Endodermal cell (in vitro differentiated cells): ENCODE measurements around the gene ZC3H12D. TPM values are rescaled to one million over a fixed set of nuclear protein-coding genes. Genes with fewer than 3 reads are reported as not detected.

ENCODE experiments used
- DNase-seq: peaks from one replicate; pipeline ENCODE4 v3.0.0-alpha.2; 2017
- H3K27ac ChIP-seq: 2 replicates; pipeline ENCODE4 v1.5.1; 2013; ENCODE audit warnings: mild to moderate bottlenecking, low read depth, low read length, moderate library complexity
- H3K27me3 ChIP-seq: 2 replicates; pipeline ENCODE4 v1.6.1; 2013; ENCODE audit warnings: mild to moderate bottlenecking, low read length, moderate library complexity; ENCODE audit not compliant: insufficient read depth, control insufficient read depth, poor library complexity, severe bottlenecking
- H3K36me3 ChIP-seq: 2 replicates; pipeline ENCODE4 v1.7.0; 2013; ENCODE audit warnings: mild to moderate bottlenecking, low read length, moderate library complexity; ENCODE audit not compliant: control insufficient read depth, insufficient read depth
- H3K4me1 ChIP-seq: one replicate; pipeline ENCODE4 v1.7.0; 2013; ENCODE audit warnings: low read length; ENCODE audit not compliant: control insufficient read depth, insufficient read depth
- H3K4me3 ChIP-seq: 2 replicates; pipeline ENCODE4 v1.5.1; 2013; ENCODE audit warnings: mild to moderate bottlenecking, low read length, moderate library complexity
- H3K9ac ChIP-seq: 2 replicates; pipeline ENCODE4 v1.6.1; 2013; ENCODE audit warnings: mild to moderate bottlenecking, low read length, moderate library complexity; ENCODE audit not compliant: poor library complexity, severe bottlenecking; ENCODE audit errors: extremely low read depth
- H3K9me3 ChIP-seq: 2 replicates; pipeline ENCODE4 v1.6.1; 2013; ENCODE audit warnings: mild to moderate bottlenecking, low read length, moderate library complexity; ENCODE audit not compliant: control insufficient read depth
- H3K27ac Mint-ChIP-seq: 2 replicates; pipeline ENCODE4 v1.8.0; 2020; ENCODE audit warnings: mixed read lengths
- H3K27me3 Mint-ChIP-seq: 2 replicates; pipeline ENCODE4 v1.8.0; 2021; ENCODE audit warnings: mild to moderate bottlenecking, mixed read lengths; ENCODE audit not compliant: insufficient read depth
- H3K36me3 Mint-ChIP-seq: 2 replicates; pipeline ENCODE4 v1.8.0; 2020; ENCODE audit warnings: low read depth, mixed read lengths
- H3K4me1 Mint-ChIP-seq: 2 replicates; pipeline ENCODE4 v1.8.0; 2020; ENCODE audit warnings: mixed read lengths
- H3K4me3 Mint-ChIP-seq: 2 replicates; pipeline ENCODE4 v1.8.0; 2020; ENCODE audit warnings: mild to moderate bottlenecking, moderate library complexity, mixed read lengths
- H3K9me3 Mint-ChIP-seq: 2 replicates; pipeline ENCODE4 v1.8.0; 2020; ENCODE audit warnings: mild to moderate bottlenecking, mixed read lengths
- CTCF ChIP-seq: fragments of 200-600 bp; sonication (generic); conservative IDR thresholded peaks from 2 replicates; pipeline ENCODE4 v1.5.0; 2021; ENCODE audit warnings: antibody characterized with exemption, mild to moderate bottlenecking
- WGBS, 2 experiments: methylation state at CpG; one replicate each; pipeline versions ENCODE4 v1.1.5 to v1.1.7; 2013; ENCODE audit warnings: missing lambda C conversion rate in 2 of 2, mixed read lengths in 1 of 2; ENCODE audit not compliant: insufficient coverage in 1 of 2, insufficient read length in 1 of 2; 5-methylcytosine and 5-hydroxymethylcytosine counted together
- total RNA-seq, 2 donors: library from RNA; stranded (reverse); fragmentation: NEBNext Ultra II Directional in 1 of 2; extraction: Animal tissue kit (Norgen Biotek cat#: 25700) in 1 of 2; gene quantifications; 2 replicates in 1 of 2; 3 replicates in 1 of 2; pipeline ENCODE4 v1.2.1, GENCODE V29; 2021

The ZC3H12D gene
- total RNA-seq, 2 donors from 2014 or later, result 0.20 to 0.42 TPM

- Mint-ChIP-seq H3K4me3 (no peak overlapping the region), H3K36me3 (peaks cover 13% of the 10 kb centered on the region), H3K4me1 (no peaks in the 10 kb centered on the region), H3K27me3 (no peaks in the 10 kb centered on the region), H3K27ac (no peak overlapping the region), H3K9me3 (no peaks in the 10 kb centered on the region)
- Histone ChIP-seq H3K36me3 (peaks cover 35% of the 10 kb centered on the region), H3K9ac (no peak overlapping the region), H3K4me3 (no peak overlapping the region), H3K27ac (no peak overlapping the region), H3K9me3 (no peaks in the 10 kb centered on the region), H3K27me3 (no peaks in the 10 kb centered on the region), H3K4me1 (no peaks in the 10 kb centered on the region)
- DNase-seq, result no peak
- no peak for TF ChIP-seq CTCF
- 94 to 100% methylated on average over 1 of the region's 1 CpG for WGBS, 2 experiments
These were observed 16.4 kb upstream of the ZC3H12D start for GRCh38 chr6:149501201-149501600.

DNA sequence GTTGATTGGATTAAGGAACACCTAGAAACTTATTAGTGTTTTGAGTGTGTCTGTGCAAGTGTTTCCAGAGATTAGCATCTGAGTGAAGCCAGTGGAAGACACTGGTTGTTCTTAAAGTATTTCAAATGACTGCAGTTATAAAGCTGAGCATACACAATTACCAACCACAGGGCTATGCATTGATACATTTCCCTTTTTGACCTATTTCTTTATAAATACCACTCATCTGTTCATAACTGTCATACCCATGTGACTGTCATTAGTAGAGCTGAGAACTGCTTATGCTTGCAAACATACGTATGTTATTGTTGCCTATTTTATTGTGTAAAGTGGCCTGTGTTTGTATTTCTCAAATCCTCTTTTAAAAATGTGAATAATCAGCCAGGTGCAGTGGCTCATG is 15.3 kb upstream of the ZC3H12D start:
- no peak for TF ChIP-seq CTCF
- Mint-ChIP-seq H3K27ac (peak overlapping the region; percentile 10), H3K27me3 (no peaks in the 10 kb centered on the region), H3K9me3 (no peaks in the 10 kb centered on the region), H3K4me3 (no peak overlapping the region), H3K4me1 (no peaks in the 10 kb centered on the region), H3K36me3 (peaks cover 8% of the 10 kb centered on the region)
- WGBS, 2 experiments, result 86 to 100% methylated on average over 1 of the region's 1 CpG
- Histone ChIP-seq H3K27ac (no peak overlapping the region), H3K9me3 (no peaks in the 10 kb centered on the region), H3K4me1 (no peaks in the 10 kb centered on the region), H3K9ac (no peak overlapping the region), H3K36me3 (peaks cover 26% of the 10 kb centered on the region), H3K4me3 (no peak overlapping the region), H3K27me3 (no peaks in the 10 kb centered on the region)
- DNase-seq, result no peak

GRCh38 chr6:149499066-149499465 is 14.3 kb upstream of the ZC3H12D start:
- Histone ChIP-seq H3K9me3 (no peaks in the 10 kb centered on the region), H3K27ac (no peak overlapping the region), H3K4me1 (no peaks in the 10 kb centered on the region), H3K4me3 (no peak overlapping the region), H3K9ac (no peak overlapping the region), H3K36me3 (peaks cover 16% of the 10 kb centered on the region), H3K27me3 (no peaks in the 10 kb centered on the region)
- no peak for DNase-seq
- Mint-ChIP-seq H3K27me3 (no peaks in the 10 kb centered on the region), H3K4me1 (no peaks in the 10 kb centered on the region), H3K36me3 (peaks cover 7% of the 10 kb centered on the region), H3K9me3 (no peaks in the 10 kb centered on the region), H3K4me3 (no peak overlapping the region), H3K27ac (no peak overlapping the region)
- no peak for TF ChIP-seq CTCF
- WGBS, 2 experiments, result 95% methylated on average over 3 of the region's 3 CpGs; no CpG with 5 or more reads in 1 of the 2 experiments
